Liver (tissue), 3 donors: ENCODE data around the gene TPGS2.

Source experiments
- CTCF ChIP-seq: fragments of 150-350 bp; IDR thresholded peaks from 2 replicates; pipeline ENCODE4 v1.5.1; 2017; ENCODE audit warnings: improper control_type of control experiment, low read depth, low read length; ENCODE audit not compliant: missing input control
- EGR1 ChIP-seq, 2 donors: IDR thresholded peaks; 2 replicates each; pipeline ENCODE4 v1.6.1; 2016 to 2018; ENCODE audit warnings: antibody characterized with exemption in 2 of 2, low read depth in 2 of 2
- JUND ChIP-seq, 2 donors: IDR thresholded peaks; 2 replicates each; pipeline ENCODE4 v1.6.1; 2016; ENCODE audit warnings: antibody characterized with exemption in 2 of 2
- RAD21 ChIP-seq, 2 donors: IDR thresholded peaks; 2 replicates each; pipeline ENCODE4 v1.6.1; 2016; ENCODE audit warnings: antibody characterized with exemption in 2 of 2, mild to moderate bottlenecking in 2 of 2
- REST ChIP-seq: IDR thresholded peaks from 2 replicates; pipeline ENCODE4 v1.6.1; 2016; ENCODE audit warnings: antibody characterized with exemption, mild to moderate bottlenecking
- SP1 ChIP-seq: IDR thresholded peaks from 2 replicates; pipeline ENCODE4 v1.6.1; 2018; ENCODE audit warnings: antibody characterized with exemption, mild to moderate bottlenecking
- TAF1 ChIP-seq: conservative IDR thresholded peaks from 2 replicates; pipeline ENCODE4 v1.6.1; 2016; ENCODE audit warnings: antibody characterized with exemption, mild to moderate bottlenecking
- YY1 ChIP-seq: IDR thresholded peaks from 2 replicates; pipeline ENCODE4 v1.6.1; 2016; ENCODE audit warnings: antibody characterized with exemption, mild to moderate bottlenecking
- ZBTB33 ChIP-seq: IDR thresholded peaks from 2 replicates; pipeline ENCODE4 v1.6.1; 2016; ENCODE audit warnings: antibody characterized with exemption
- donor health status: healthy.
- donor health status: healthy.

GRCh38 chr18:36792634-36793283 lies 36.0 kb downstream of the TPGS2 start:
- no peak for TF ChIP-seq REST
- TF ChIP-seq CTCF = no peak
- TF ChIP-seq RAD21 (IDR thresholded peaks at IDR 0.05) = no peak
- no peak for TF ChIP-seq SP1
- TF ChIP-seq EGR1 (IDR thresholded peaks at IDR 0.05; ENCODE audit: low read depth in 2 of 2) = no peak
- TF ChIP-seq JUND (IDR thresholded peaks at IDR 0.05) = no peak
- TF ChIP-seq TAF1 = no peak
- no peak for TF ChIP-seq YY1
- TF ChIP-seq ZBTB33 = no peak
